ENCODE measurements around the gene SCGB1D1.
"Not testable (repeated sequence)": the region's sequence is repeated elsewhere in the genome, so short reads cannot be mapped to it uniquely, and the experiment has no call there.

The SCGB1D1 gene

GRCh38 chr11:62166371-62166770 is 23.6 kb upstream of the SCGB1D1 start:
- no peak for DNase-seq (ENCODE audit: low spot score)

- DNase-seq (ENCODE audit: low spot score), result no peak
These were observed 20.6 kb upstream of the SCGB1D1 start for GRCh38 chr11:62169448-62169847.

- DNase-seq (ENCODE audit: low spot score), result no peak
These were observed 20.1 kb upstream of the SCGB1D1 start for GRCh38 chr11:62169935-62170334.

- DNase-seq (ENCODE audit: low spot score), result peak; percentile 56
These were observed 18.7 kb upstream of the SCGB1D1 start for GRCh38 chr11:62171261-62171723.

- no peak for DNase-seq (ENCODE audit: low spot score)
These were observed 17.7 kb upstream of the SCGB1D1 start for GRCh38 chr11:62172294-62172693.

- DNase-seq (ENCODE audit: low spot score), result no peak
These were observed 13.2 kb upstream of the SCGB1D1 start for GRCh38 chr11:62176766-62177165.

GRCh38 chr11:62179995-62180394 is 10.0 kb upstream of the SCGB1D1 start:
- DNase-seq (ENCODE audit: low spot score), result no peak

GRCh38 chr11:62181097-62181496 is 8.9 kb upstream of the SCGB1D1 start:
- DNase-seq (ENCODE audit: low spot score), result no peak

- no peak for DNase-seq (ENCODE audit: low spot score)
These were observed 7.7 kb upstream of the SCGB1D1 start for GRCh38 chr11:62182147-62182891.

- no peak for DNase-seq (ENCODE audit: low spot score)
These were observed 3.8 kb upstream of the SCGB1D1 start for GRCh38 chr11:62186195-62186594.

GRCh38 chr11:62193952-62194351 is 3.9 kb downstream of the SCGB1D1 start:
- DNase-seq (ENCODE audit: low spot score), result no peak

GRCh38 chr11:62195010-62195409 is 5.0 kb downstream of the SCGB1D1 start:
- not testable (repeated sequence) for DNase-seq (ENCODE audit: low spot score)

GRCh38 chr11:62195945-62196344 is 5.9 kb downstream of the SCGB1D1 start:
- no peak for DNase-seq (ENCODE audit: low spot score)

- DNase-seq (ENCODE audit: low spot score), result not testable (repeated sequence)
These were observed 7.4 kb downstream of the SCGB1D1 start for GRCh38 chr11:62197400-62197799.

GRCh38 chr11:62201376-62201775 is 11.4 kb downstream of the SCGB1D1 start:
- DNase-seq (ENCODE audit: low spot score), result no peak

- no peak for DNase-seq (ENCODE audit: low spot score)
These were observed 12.9 kb downstream of the SCGB1D1 start for GRCh38 chr11:62202910-62203309.

GRCh38 chr11:62204430-62204829 is 14.4 kb downstream of the SCGB1D1 start:
- no peak for DNase-seq (ENCODE audit: low spot score)

GRCh38 chr11:62205441-62205840 is 15.4 kb downstream of the SCGB1D1 start:
- no peak for DNase-seq (ENCODE audit: low spot score)

GRCh38 chr11:62206276-62207066 is 16.5 kb downstream of the SCGB1D1 start:
- not testable (repeated sequence) for DNase-seq (ENCODE audit: low spot score)

GRCh38 chr11:62208785-62209144 is 18.7 kb downstream of the SCGB1D1 start:
- no peak for DNase-seq (ENCODE audit: low spot score)

- no peak for DNase-seq (ENCODE audit: low spot score)
These were observed 27.3 kb downstream of the SCGB1D1 start for GRCh38 chr11:62217191-62217748.

GRCh38 chr11:62221498-62221897 is 31.5 kb downstream of the SCGB1D1 start:
- no peak for DNase-seq (ENCODE audit: low spot score)

GRCh38 chr11:62223095-62223494 is 33.1 kb downstream of the SCGB1D1 start:
- no peak for DNase-seq (ENCODE audit: low spot score)
